ENCODE results near the gene SERINC5.
A peak's percentile ranks its signal among the peaks of the same experiment; 100 is the strongest.
"Not testable (repeated sequence)": the region's sequence is repeated elsewhere in the genome, so short reads cannot be mapped to it uniquely, and the experiment has no call there.

SERINC5 gene

GRCh38 chr5:80160242-80160641 lies 95.6 kb downstream of the SERINC5 start:
- DNase-seq, result no peak

- no peak for DNase-seq
Observed at GRCh38 chr5:80159133-80159815, 96.6 kb downstream of the SERINC5 start.

GRCh38 chr5:80156156-80156555 lies 99.7 kb downstream of the SERINC5 start:
- no peak for DNase-seq

- no peak for DNase-seq
Observed at GRCh38 chr5:80154749-80155148, 101.1 kb downstream of the SERINC5 start.

GRCh38 chr5:80154289-80154688 lies 101.6 kb downstream of the SERINC5 start:
- not testable (repeated sequence) for DNase-seq

- no peak for DNase-seq
Observed at GRCh38 chr5:80153586-80154126, 102.2 kb downstream of the SERINC5 start.

GRCh38 chr5:80152778-80153177 lies 103.1 kb downstream of the SERINC5 start:
- DNase-seq, result no peak

GRCh38 chr5:80151890-80152289 lies 104.0 kb downstream of the SERINC5 start:
- no peak for DNase-seq

GRCh38 chr5:80150731-80151130 lies 105.1 kb downstream of the SERINC5 start:
- DNase-seq, result no peak

- no peak for DNase-seq
Observed at GRCh38 chr5:80149161-80149609, 106.7 kb downstream of the SERINC5 start.

- no peak for DNase-seq
Observed at GRCh38 chr5:80147119-80147815, 108.6 kb downstream of the SERINC5 start.

GRCh38 chr5:80146046-80146445 lies 109.8 kb downstream of the SERINC5 start:
- DNase-seq, result peak; percentile 30 to 42

- DNase-seq, result no peak
Observed at GRCh38 chr5:80143491-80143890, 112.4 kb downstream of the SERINC5 start.

GRCh38 chr5:80142996-80143395 lies 112.9 kb downstream of the SERINC5 start:
- DNase-seq, result no peak

- DNase-seq, result no peak
Observed at GRCh38 chr5:80141681-80142080, 114.2 kb downstream of the SERINC5 start.

GRCh38 chr5:80141147-80141671 lies 114.6 kb downstream of the SERINC5 start:
- peak; percentile 63 to 71 for DNase-seq

- DNase-seq, result no peak
Observed at GRCh38 chr5:80140496-80140895, 115.4 kb downstream of the SERINC5 start.

- no peak for DNase-seq
Observed at GRCh38 chr5:80139466-80139972, 116.3 kb downstream of the SERINC5 start.

GRCh38 chr5:80138486-80138885 lies 117.4 kb downstream of the SERINC5 start:
- DNase-seq, result no peak

GRCh38 chr5:80136798-80137197 lies 119.0 kb downstream of the SERINC5 start:
- DNase-seq, result not testable (repeated sequence)

GRCh38 chr5:80134876-80135275 lies 121.0 kb downstream of the SERINC5 start:
- DNase-seq, result no peak

- DNase-seq, result no peak
Observed at GRCh38 chr5:80129146-80129545, 126.7 kb downstream of the SERINC5 start.

GRCh38 chr5:80128141-80128540 lies 127.7 kb downstream of the SERINC5 start:
- DNase-seq, result no peak

- DNase-seq, result peak; percentile 79 to 98
Observed at GRCh38 chr5:80127116-80127552, 128.7 kb downstream of the SERINC5 start.
